ENCODE results near the gene MAZ. TPM values are rescaled to one million over a fixed set of nuclear protein-coding genes. Genes with fewer than 3 reads are reported as not detected.

MAZ gene
- total RNA-seq, 1 donor from 2014 or later, result 74.0 TPM

DNA sequence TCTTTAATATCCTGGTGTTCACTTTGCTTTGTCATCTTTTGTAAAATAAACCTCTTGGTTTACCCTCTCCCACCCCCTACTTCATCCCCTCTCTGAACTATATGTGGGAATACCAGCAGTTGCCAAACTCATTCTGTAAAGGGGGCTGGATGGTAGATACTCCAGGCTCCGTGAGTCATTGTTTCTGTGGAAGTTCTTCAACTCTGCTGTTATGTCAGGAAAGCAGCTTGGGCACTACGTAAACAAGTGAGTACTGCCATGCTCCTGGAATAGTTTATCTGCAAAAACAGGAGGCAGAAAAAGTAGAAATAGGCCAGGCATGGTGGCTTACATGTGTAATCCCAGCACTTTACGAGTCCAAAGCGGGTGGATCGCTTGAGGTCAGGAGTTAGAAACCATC, 31.5 kb downstream of the MAZ start:
- ATAC-seq (ENCODE audit: poor library complexity), result no peak
- intact Hi-C loops (cut with DNase I), result no loop called here
- no peak for DNase-seq

DNA sequence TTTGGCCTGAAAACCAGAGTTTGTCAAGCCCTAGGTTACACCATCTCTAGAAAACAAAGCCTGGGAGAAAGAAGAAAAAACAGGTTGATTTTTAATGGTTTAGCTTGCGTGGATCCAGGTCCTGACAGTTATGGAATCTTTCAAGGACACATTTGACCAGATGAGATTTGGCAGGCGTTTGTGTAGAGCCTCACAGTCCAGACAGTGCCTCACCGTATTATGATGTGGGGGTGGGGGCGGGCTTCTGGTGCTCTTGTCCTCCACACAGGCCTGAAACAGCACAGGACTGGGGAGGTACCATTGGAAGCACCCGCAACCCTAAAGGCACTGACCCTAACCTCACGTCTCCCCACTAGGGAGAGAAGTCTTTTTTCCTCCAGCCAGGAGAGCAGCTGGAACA, 33.5 kb downstream of the MAZ start:
- ATAC-seq (ENCODE audit: poor library complexity) (peak; percentile 62), DNase-seq (no peak)
- intact Hi-C loops (cut with DNase I), result loop anchor here (10.0 kb wide), 1 partner anchor 135 kb away; no protein-coding TSS in a partner anchor

DNA sequence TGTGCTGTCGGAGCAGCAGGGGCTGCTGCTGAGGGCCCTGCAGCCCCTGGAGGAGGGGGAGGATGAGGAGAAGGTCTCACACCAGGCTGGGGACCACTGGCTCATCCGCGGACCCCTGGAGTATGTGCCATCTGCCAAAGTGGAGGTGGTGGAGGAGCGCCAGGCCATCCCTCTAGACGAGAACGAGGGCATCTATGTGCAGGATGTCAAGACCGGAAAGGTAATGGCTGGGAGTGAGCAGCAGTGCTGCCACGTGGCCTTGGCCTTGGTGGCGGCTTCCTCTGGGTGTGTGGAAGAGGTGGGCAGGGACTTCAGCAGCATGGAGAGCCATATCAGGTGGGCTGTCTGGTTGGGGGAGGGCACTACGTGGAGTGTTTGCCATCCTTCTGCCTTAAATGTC, 33.9 kb downstream of the MAZ start:
- DNase-seq (no peak), ATAC-seq (ENCODE audit: poor library complexity) (no peak)
- intact Hi-C loops (cut with DNase I), result loop anchor here (10.0 kb wide), 1 partner anchor 135 kb away; no protein-coding TSS in a partner anchor

DNA sequence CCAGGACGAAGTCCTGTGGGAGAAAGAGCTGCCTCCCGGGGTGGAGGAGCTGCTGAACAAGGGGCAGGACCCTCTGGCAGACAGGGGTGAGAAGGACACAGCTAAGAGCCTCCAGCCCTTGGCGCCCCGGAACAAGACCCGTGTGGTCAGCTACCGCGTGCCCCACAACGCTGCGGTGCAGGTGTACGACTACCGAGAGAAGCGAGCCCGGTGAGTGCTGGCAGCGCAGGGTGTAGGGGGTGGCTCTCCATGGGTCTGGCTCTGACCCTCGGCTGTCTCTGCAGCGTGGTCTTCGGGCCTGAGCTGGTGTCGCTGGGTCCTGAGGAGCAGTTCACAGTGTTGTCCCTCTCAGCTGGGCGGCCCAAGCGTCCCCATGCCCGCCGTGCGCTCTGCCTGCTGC, 35.3 kb downstream of the MAZ start:
- intact Hi-C loops (cut with DNase I), result loop anchor here (10.0 kb wide), 1 partner anchor 137 kb away; no protein-coding TSS in a partner anchor
- DNase-seq (no peak), ATAC-seq (ENCODE audit: poor library complexity) (no peak)

DNA sequence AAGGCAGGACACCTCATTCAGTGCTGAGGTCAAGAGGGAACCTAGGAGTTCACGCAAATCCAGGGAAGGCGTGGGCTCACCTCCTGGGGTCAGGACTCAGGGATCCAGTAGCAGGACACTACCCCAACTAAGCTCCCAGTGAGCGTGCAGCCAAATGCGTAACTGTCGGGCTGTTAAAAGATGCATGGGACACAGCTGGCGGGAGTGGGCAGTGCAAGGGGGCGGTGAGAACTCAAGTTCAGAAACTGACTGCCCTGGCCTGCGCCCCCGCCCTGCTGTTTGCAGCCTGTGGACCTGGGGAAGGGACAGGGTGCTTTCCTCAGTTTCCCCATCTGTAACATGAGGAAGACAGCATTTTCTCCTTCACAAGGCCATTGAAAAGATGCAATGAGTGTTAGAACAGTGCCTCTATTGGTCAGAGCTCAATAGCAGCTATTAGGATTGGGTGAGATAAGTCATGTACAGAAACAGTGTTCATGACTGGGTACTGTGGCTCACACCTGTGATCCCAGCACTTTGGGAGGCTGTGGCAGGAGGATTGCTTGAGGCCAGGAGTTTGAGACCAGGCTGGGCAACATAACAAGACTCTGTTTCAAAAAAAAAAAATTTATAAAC, 36.5 kb downstream of the MAZ start:
- ATAC-seq (ENCODE audit: poor library complexity) (no peak), DNase-seq (no peak)
- intact Hi-C loops (cut with DNase I), result loop anchor here (10.0 kb wide), 1 partner anchor 138 kb away; no protein-coding TSS in a partner anchor

DNA sequence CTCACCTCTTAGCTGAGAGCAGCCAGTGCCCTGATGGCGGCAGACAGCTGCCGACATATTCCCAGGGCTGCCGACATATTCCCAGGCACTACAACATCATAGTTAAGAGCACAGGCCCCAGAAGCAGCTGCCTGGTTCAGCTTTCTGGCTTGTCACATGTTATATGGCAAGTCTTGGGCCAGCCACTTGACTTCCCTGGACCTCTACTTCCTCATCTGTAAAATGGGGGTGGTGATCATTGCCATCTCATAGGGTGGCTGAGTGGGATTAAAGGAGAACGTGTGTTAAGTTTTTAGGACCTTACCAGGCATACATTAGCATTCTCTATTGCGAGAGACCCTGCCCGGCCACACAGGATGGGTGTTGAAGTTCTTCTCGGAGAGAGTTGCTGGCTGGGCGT, 37.6 kb downstream of the MAZ start:
- intact Hi-C loops (cut with DNase I), result loop anchor here (10.0 kb wide), 1 partner anchor 139 kb away; no protein-coding TSS in a partner anchor
- no peak for DNase-seq
- ATAC-seq (ENCODE audit: poor library complexity), result no peak

DNA sequence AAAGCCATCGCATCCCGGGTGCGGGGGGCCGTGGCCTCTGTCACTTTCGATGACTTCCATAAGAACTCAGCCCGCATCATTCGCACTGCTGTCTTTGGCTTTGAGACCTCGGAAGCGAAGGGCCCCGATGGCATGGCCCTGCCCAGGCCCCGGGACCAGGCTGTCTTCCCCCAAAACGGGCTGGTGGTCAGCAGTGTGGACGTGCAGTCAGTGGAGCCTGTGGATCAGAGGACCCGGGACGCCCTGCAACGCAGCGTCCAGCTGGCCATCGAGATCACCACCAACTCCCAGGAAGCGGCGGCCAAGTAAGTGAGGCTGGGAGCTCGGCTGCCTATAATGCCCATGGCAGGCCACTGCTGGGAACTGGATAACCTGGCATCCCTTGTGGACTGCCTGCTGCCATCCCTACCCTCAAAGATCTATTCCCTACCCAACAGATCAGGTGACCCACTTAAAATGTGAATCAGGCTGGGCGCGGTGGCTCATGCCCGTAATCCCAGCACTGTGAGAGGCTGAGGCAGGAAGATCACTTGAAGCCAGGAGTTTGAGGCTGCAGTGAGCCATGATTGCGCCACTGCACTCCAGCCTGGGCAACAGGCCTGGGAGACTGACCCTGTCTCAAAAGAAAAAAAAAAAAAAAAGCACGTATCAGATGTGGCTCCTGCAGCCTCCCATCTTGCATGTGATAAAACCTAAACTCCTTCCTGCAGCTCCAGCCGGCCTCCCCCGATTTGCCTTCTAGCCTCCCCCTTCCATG, 38.4 kb downstream of the MAZ start:
- ATAC-seq (ENCODE audit: poor library complexity) (no peak), DNase-seq (no peak)
- intact Hi-C loops (cut with DNase I), result loop anchor here (10.0 kb wide), 1 partner anchor 140 kb away; no protein-coding TSS in a partner anchor

DNA sequence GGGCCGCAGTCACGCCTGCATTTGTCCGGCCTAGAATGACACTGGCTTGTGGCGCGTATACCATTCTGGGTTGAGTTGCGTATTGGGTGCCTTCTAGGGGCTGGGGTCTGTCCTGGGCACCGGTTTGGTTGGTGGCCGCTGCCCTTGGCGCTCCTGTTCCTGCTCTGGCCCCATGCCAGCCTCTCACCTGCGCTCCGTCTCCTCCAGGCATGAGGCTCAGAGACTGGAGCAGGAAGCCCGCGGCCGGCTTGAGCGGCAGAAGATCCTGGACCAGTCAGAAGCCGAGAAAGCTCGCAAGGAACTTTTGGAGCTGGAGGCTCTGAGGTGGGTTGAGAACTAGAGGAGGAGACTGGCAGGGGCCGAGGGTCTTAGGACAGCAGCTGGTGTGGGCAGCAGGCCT, 39.3 kb downstream of the MAZ start:
- DNase-seq, result no peak
- ATAC-seq (ENCODE audit: poor library complexity), result no peak
- intact Hi-C loops (cut with DNase I), result loop anchor here (10.0 kb wide), 1 partner anchor 141 kb away; no protein-coding TSS in a partner anchor

DNA sequence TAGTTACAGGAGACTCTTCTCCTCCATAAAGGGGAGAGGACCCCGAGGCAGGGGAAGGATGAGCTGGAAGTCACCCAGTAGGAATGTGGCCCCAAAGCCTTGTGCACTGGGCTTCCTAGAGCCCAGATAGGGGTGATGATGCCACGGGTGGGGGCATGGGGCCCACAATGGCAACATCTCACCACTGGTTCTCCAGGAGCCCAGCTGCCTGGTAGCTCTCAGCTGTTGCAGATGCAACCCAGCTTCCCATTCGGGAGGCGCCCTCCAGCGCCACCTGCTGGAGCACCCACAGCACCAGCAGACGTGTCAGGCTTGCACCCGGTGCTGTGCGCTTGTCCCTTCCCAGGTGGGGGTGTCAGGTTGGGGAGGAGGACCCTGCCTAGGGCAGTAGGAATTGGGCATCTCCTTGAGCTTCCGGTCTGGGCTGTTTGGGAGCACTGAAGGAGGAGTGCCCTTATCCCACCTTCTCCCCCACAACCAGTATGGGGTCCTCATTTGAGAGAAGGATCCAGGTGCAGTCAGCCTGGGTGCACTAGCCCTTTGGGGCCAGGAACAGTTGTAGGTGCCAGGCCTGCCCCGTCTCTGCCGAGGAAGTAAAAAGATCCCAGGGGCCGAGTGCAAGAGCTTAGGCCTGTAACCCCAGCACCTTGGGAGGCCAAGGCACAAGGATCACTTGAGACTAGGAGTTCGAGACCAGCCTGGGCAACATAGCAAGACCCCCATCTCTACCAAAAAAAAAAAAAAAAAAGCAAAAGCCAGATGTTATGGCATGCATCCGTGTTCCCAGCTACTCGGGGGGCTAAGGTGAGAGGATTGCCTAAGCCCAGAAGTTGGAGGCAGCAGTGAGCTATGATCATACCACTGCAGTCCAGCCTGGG, 42.3 kb downstream of the MAZ start:
- intact Hi-C loops (cut with DNase I), result loop anchor here (10.0 kb wide), 1 partner anchor 144 kb away; no protein-coding TSS in a partner anchor
- ATAC-seq (ENCODE audit: poor library complexity), result peak; percentile 88
- peak; percentile 83 for DNase-seq

DNA sequence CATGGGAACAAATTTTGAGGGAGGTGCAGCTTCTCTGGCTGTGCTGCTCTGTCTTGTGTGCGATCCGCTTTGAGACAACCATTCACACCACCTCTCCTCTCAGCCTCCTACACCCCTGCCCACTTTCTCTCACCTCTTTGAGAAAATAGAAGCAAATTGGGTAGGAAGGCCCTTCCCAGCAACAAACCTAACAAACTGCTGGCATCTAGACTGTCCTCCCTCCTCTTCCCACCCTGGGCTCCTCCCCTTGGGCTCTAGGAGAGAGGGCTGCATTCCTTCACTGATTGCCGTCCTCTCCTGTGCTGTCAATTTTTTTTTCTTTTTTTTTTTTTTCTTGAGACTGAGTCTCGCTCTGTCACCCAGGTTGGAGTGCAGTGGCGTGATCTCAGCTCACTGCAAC, 43.2 kb downstream of the MAZ start:
- peak; percentile 15 for ATAC-seq (ENCODE audit: poor library complexity)
- intact Hi-C loops (cut with DNase I), result loop anchor here (10.0 kb wide), 1 partner anchor 145 kb away; no protein-coding TSS in a partner anchor

DNA sequence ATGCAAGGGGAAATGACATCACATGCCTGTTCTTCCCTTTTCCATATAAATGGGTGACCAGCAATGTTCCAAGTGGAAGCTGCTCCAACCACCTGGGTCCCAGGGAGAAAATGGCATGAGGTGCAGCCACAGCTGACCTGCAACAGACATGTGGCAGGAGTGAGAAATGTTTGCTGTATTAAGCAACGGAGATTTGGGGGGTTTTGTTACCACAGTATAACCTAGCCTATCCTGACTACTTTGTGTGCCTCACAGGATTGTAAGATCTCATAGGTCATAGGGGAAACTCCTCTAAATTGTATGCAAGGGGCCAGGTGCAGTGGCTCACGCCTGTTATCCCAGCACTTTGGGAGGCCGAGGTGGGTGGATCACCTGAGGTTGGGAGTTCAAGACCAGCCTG, 44.7 kb downstream of the MAZ start:
- DNase-seq (no peak), ATAC-seq (ENCODE audit: poor library complexity) (no peak)
- intact Hi-C loops (cut with DNase I), result no loop called here

More for the DNA sequence above, 43.2 kb downstream of the MAZ start:
- no peak for DNase-seq

DNA sequence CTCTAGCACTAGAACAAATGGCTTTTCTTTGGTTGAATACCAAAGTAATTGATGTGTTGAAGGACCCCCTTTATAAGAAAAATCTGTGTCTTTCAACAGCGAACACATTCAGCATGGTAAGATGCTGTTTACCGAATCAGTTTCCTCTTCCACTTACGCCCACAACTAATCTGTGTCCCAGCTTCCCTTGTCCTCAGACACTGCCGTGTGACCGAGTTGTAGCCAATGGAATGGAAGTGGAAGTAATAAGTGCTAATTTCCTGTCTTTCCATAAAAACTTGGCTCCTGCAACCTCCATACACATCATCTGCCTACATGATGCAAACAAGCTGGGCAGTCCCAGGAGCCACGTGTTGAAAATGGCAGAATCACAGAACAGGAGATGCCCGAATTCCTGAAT, 46.3 kb downstream of the MAZ start:
- ATAC-seq (ENCODE audit: poor library complexity) (peak; percentile 42), DNase-seq (no peak)
- intact Hi-C loops (cut with DNase I), result no loop called here

DNA sequence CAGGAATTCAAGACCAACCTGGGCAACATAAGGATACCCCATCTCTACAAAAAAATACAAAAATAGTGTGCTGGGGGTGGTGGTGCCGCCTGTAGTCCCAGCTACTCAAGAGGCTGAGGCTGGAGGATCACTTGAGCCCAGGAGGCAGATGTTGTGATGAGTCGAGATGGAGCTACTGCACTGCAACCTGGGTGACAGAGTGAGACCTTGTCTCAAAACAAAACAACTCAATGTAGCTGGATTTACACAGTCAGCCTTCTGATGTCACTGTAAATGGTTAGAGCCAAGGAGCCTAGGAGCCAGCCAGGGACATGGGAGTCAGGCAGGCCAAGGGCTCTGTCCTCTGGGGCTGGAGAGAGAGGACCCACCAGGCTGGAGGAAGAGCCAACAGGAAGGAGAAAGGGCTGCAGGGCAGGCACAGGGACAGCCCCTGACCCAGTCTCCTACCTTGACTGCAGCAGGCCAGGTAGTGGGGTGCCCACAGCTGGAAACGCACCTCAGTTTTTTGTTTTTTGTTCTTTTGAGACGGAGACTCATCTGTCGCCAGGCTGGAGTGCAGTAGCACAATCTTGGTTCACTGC, 48.3 kb downstream of the MAZ start:
- no peak for DNase-seq
- no peak for ATAC-seq (ENCODE audit: poor library complexity)
- intact Hi-C loops (cut with DNase I), result no loop called here

DNA sequence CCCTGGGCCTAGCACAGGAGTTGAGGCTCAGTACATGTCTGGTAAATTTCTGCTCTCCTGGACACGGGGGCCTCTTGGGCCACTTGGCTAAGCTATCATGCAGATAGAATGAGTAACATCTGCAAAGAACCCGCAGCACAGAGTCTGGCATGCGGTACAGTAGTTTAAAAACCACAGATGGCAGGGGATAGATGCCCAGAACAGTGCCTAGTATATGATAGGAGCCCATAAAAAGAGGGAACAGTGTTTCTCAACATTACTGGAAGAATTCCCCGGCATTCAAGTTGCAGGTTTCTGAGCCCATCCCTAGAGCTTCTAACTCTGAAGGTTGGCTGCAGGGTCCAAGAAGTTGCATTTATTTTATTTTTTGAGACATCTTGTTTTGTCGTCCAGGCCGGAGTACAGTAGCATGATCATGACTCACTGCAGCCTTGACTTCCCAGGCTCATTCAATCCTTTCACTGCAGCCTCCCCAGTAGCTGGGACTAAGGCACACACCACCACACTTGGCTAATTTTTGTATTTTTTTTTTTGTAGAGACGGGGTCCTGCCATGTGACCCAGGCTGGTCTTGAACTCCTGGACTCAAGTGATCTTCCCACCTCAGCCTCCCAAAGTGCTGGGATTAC, 50.9 kb downstream of the MAZ start:
- DNase-seq (no peak), ATAC-seq (ENCODE audit: poor library complexity) (no peak)
- intact Hi-C loops (cut with DNase I), result no loop called here

DNA sequence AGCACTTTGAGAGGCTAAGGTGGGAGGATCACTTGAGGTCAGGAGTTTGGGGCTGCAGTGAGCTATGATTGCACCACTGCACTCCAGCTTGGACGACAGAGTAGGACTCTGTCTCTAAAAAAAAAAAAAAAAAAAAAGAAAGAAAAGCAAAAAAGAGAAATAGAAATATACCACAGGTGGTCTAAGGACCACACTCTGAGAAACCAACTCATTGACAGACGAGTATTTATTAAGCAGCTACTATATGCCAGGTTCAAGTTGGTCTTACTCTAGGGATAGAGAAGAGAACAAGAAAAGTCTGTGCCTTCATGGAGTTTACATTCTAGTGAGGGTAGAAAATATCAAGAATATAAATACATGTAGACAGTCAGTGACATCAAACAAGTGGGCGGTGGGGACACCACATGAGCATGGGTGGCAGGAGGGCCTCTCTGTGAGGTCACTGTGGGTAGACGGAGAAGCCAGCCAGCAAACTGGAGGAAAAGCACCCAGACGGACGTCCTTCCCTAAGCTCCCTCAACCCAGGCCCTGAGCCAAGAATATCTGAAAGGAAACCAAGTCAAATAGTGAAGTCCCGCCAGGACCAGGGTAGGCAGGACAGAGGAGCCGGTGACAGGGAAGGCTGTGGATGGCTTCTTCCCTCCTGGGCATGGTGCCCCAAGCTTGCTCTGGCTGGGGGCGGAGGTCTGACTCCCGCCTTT, 52.0 kb downstream of the MAZ start:
- intact Hi-C loops (cut with DNase I), result no loop called here
- DNase-seq (no peak), ATAC-seq (ENCODE audit: poor library complexity) (no peak)

DNA sequence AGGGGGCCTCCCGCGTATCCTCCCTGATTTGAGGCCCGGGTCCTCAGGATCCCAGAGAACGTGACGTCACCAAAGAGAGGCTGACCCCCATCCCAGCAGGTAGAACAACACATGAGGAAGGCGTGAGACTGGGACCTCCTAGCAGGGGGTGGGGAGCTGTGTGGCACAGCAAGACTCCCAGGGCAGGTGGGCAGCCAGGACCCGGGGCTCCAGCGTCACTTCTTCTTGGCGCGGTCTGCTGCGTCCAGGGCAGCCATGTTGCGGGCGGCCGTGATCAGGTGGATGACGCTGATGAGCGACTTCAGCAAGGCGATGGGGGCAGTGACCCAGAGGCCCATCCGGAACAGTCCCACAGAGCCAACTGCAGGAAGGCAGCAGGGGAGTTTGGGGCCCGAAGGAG, 52.6 kb downstream of the MAZ start:
- ATAC-seq (ENCODE audit: poor library complexity) (no peak), DNase-seq (no peak)
- intact Hi-C loops (cut with DNase I), result no loop called here

DNA sequence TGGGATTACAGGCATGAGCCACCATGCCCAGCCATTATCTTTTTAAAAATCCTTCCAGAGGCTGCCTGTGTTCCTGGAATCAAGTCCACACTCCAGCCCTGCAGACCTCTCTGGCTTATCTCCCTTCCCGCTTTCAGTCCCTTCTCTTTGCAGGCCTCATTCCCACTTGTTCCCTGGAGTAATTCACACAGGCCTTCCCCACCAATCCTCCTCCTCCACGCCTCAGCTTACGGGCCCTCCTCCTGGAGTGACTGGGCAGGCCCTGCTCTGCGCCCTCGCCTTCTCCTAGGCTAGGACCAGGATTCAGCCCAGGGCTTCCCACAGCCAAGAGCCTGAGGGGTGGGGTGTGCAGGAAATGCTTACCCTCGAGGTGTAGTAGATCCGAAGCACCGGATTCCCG, 53.9 kb downstream of the MAZ start:
- DNase-seq, result peak; percentile 67
- peak; percentile 9 for ATAC-seq (ENCODE audit: poor library complexity)
- intact Hi-C loops (cut with DNase I), result no loop called here
